EH (cell line): ENCODE data around the gene ASGR2.
"Not testable (repeated sequence)": the region's sequence is repeated elsewhere in the genome, so short reads cannot be mapped to it uniquely, and the experiment has no call there.

Source experiments
- DNase-seq: peaks from one replicate; pipeline ENCODE4 v3.0.0-alpha.2; 2015; ENCODE audit warnings: low read depth

Gene ASGR2, protein sequence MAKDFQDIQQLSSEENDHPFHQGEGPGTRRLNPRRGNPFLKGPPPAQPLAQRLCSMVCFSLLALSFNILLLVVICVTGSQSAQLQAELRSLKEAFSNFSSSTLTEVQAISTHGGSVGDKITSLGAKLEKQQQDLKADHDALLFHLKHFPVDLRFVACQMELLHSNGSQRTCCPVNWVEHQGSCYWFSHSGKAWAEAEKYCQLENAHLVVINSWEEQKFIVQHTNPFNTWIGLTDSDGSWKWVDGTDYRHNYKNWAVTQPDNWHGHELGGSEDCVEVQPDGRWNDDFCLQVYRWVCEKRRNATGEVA

GRCh38 chr17:7114241-7114874, at the start of gene ASGR2:
TSS of gene ASGR2 (minus strand) at chr17:7114822. CDS start at chr17:7114240, 582 bp downstream.
- DNase-seq = no peak

DNA sequence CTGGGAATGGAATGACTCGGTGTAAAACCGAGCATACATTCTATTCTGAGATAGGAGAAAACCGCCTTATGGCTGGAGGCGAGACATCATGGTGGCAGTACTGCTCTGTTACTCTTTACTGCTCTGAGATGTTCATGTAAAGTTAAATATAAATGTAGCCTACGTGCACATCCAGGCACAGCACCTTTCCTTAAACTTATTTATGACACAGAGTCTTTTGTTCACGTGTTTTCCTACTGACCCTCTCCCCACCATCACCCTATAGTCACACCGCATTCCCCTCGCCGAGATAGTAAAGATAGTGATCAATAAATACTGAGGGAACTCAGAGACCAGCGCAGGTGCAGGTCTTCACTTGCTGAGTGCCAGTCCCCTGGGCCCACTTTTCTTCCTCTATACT, 44.9 kb upstream of the ASGR2 start:
- DNase-seq = not testable (repeated sequence)

DNA sequence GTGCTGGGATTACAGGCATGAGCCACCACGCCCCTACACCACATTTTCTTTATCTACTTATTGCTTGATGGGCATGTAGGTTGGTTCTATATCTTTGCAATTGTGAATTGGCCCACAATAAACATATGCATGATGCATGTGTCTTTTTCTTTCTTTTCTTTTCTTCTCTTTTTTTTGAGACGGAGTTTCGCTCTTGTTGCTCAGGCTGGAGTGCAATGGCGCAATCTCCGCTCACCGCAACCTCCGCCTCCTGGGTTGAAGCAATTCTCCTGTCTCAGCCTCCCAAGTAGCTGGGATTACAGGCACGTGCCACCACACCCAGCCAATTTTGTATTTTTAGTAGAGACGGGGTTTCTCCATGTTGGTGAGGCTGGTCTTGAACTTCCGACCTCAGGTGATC, 43.8 kb upstream of the ASGR2 start:
- not testable (repeated sequence) for DNase-seq

DNA sequence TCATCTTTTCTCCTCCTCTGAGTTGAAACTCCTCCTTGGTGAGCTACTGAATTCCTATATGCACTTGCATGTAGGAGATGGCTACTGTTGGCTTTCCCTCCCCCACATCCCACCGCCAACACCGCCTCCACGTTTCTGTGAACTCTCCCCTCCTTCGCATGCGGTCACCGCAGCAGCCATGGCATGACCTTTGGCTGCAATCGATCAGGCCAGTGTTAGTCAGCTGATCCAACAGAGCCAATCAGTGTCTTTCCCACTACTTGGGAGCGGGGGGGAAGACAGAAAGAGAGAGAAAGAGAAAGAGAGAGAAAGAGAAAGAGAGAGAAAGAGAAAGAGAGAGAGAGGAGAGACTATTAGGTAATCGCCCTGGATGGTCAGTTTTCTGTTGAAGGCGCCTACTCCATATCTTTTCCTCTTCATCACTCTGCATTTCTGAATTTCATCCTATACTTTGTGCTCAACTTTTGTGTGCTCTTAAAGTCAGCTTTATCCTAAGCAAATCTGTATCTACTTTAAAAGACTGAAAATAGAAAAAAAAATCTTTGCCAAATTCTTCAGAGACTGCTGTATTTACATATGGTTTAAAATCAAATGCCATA, 41.8 kb upstream of the ASGR2 start:
- DNase-seq = no peak

DNA sequence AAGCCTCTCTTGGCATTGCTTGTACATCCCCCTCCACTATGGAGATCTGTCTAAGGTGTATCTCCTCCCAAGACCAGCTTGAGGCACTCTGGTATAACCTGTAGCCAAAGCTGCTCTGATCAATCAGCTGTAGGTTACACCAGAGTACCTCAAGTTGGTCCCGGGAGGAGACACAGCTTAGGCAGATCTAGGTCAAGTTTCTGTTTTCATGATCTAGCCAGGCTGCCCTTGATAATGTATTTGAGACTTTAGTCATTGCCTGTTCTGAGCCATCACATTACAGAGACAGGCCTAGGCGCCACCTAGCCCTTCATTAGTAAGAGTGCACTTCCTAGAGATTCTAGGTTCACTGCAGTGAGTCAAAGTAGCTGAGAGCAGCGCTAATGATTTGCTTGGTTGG, 33.1 kb upstream of the ASGR2 start:
- no peak for DNase-seq

GRCh38 chr17:7146115-7146514, 31.5 kb upstream of the ASGR2 start:
- peak; percentile 49 for DNase-seq

DNA sequence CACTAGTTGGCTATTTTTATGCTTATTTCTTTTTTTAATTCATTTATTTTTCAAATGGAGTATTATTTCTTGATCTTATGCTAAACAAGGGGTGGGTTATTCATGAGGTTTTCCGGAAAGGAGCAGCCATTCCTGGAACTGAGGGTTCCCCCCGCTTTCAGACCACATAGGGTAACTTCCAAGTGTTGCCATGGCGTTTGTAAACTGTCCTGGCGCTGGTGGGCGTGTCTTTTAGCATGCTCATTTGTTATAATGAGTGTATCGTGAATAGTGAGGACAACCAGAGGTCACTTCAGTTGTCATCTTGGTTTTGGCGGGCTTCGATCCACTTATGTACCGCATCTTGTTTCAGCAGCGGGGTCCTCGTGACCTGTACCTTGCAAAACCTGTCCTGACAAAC, 29.6 kb upstream of the ASGR2 start:
- DNase-seq = no peak

- no peak for DNase-seq
These were observed 27.2 kb upstream of the ASGR2 start for GRCh38 chr17:7141824-7142223.

DNA sequence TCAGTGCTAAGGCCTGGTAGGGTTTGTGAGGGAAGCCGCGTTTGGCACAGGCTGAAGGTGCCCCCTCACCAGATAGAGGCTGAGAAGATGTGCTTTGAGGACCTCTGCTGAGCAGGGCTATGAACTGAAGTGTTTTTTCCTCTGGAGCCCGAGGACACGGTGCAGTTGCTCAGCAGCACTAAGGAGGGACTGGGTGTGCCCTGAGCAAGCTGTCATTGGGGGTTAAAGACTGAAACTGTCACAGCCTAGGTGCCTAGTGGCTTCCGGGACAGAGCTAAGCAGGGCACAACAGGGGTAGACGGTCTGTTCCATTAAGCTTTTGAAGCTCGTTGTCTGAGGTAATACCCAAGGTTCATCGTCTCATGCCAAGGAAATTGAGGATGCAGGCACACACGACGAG, 24.8 kb upstream of the ASGR2 start:
- no peak for DNase-seq

GRCh38 chr17:7138800-7139381, 24.3 kb upstream of the ASGR2 start:
- no peak for DNase-seq

GRCh38 chr17:7137171-7137943, 22.7 kb upstream of the ASGR2 start:
- no peak for DNase-seq

- peak; percentile 63 for DNase-seq
These were observed 21.8 kb upstream of the ASGR2 start for GRCh38 chr17:7136266-7136877.

DNA sequence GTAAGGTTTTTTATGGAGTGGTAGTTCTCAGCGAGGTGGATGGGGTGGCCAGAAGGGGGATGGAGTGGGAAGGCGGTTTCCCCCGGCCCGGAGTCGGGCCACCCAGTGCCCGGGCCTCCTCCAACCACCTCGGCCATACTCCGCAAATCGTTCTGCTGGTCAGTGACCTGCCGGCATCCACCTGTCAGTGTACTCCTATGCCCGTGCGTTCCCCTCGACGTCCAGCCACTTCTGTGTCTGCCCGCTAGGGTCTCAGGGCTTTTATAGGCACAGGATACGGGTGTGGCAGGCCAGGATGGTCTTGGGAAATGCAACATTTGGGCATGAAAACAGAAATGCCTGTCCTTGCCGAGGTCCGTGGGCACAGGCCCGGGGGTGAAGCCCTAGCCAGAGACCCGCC, 19.3 kb upstream of the ASGR2 start:
- DNase-seq = no peak

- DNase-seq = peak; percentile 25
These were observed 18.8 kb upstream of the ASGR2 start for GRCh38 chr17:7133424-7133823.

DNA sequence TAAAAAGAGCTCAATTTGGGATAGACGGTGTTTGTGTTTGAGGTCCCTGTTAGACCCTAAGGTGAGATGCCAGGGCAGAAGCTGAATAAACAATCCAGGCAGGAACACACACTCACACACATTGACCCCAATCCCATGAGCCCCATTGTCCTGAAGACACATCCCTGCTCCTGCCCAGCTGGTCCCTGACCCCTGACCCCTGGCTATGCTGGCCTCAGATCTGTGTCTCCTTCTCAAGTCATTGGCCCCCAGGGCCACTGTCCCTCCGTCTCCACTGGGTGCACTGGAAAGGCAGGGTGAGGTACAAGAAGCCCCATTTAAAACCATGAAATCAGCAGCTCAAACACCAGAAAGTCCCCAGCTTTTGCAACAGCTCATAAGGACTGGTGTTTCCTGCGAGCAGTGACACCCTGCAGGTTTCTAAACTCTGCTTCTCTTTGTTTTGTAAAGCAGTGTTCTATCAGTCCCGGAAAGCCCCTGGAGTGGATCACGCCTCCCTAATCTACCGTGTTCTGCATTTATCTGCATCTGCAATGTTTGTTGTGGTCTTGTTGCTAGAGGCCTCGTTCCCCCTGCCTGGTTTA, 18.0 kb upstream of the ASGR2 start:
- DNase-seq = no peak

DNA sequence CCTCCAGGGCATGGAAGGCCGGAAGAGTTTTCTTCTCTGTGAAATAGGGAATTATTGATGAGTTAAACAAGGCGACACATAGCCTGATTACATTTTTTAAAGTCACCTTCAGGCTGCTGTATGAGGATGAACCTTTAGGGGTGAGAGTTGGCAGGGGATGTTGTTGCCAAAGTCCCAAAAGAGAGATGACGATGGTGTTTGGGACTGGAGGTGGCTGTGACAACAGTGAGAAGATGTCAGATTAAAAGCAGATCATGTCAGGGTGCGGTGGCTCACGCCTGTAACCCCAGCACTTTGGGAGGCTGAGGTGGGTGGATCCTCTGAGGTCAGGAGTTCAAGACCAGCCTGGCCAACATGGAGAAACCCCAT, 16.8 kb upstream of the ASGR2 start:
- no peak for DNase-seq

DNA sequence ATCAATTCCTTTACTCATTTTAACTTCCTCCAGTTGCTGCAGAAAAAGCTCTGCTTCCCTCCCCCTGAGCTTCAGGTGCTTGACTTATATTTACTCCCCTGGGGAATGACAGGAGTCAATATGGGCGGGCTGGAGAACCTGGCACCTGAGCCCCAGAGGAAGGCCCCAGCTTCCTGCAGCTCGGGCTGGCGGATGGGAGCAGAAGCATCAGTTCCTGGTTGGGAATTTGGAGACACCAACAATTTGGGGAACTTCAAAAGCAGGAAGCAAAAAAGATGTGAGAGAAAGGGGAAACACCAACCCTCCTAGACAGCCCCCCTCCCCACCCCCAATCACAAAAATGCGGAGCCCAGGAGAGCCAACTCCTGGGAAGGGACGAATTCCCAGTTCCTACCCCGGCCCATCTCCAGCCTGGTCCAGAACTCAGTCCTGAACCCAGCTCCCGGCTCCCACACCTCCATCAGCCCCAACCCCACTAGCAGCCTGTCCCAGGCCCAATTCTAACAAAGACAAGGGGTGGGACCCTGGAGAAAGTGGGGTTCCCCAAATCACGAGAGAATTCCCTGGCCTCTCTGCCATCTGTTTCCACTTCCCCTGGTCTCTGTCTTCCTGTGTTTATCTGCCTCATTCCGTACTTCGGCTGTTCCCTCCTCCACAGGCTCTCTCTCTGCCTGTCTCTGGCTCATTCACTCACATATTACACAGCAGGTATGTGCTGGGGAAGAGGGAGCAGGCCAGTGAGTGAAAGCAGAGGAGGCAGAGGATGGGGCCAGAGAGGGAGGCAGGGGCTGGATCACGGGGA, 16.2 kb upstream of the ASGR2 start:
- no peak for DNase-seq

- no peak for DNase-seq
These were observed 14.7 kb upstream of the ASGR2 start for GRCh38 chr17:7129311-7129710.

DNA sequence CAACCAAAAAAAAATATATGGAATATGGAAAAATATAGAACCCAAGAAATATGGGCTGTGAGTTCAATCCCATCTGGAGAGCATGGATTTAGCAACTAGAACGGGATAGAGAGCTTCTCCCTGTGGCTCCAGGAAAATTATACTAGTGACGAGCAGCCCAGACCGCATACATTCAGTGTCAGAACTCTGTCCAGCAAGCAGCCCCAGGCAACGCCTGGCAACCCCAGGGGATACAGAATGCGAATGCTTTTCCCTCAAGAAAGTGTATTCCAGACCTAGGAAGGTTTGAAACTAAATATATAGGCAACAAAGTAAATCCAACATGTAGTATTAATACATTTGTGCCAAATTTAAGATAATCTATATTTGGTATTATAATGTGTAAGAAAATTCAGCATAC, 13.5 kb upstream of the ASGR2 start:
- no peak for DNase-seq

DNA sequence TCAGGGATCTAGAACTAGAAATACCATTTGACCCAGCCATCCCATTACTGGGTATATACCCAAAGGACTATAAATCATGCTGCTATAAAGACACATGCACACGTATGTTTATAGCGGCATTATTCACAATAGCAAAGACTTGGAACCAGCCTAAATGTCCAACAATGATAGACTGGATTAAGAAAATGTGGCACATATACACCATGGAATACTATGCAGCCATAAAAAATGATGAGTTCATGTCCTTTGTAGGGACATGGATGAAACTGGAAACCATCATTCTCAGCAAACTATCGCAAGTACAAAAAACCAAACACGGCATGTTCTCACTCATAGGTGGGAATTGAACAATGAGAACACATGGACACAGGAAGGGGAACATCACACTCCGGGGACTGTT, 12.9 kb upstream of the ASGR2 start:
- DNase-seq = not testable (repeated sequence)

DNA sequence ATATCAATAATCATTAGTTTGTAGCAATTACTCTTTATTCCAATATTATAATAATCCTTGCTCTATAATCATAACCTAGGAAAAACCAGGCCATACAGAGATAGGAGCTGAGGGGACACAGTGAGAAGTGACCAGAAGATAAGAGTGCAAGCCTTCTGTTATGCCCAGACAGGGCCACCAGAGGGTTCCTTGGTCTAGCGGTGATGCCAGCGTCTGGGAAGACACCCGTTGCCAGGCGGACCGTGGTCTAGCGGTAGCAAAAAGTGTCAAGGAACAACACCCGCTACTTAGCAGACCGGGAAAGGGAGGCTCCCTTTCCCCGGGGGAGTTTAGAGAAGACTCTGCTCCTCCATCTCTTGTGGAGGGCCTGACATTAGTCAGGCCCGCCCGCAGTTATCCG, 11.8 kb upstream of the ASGR2 start:
- DNase-seq = not testable (repeated sequence)
